ENCODE results near the gene BTBD19.

The BTBD19 gene

DNA sequence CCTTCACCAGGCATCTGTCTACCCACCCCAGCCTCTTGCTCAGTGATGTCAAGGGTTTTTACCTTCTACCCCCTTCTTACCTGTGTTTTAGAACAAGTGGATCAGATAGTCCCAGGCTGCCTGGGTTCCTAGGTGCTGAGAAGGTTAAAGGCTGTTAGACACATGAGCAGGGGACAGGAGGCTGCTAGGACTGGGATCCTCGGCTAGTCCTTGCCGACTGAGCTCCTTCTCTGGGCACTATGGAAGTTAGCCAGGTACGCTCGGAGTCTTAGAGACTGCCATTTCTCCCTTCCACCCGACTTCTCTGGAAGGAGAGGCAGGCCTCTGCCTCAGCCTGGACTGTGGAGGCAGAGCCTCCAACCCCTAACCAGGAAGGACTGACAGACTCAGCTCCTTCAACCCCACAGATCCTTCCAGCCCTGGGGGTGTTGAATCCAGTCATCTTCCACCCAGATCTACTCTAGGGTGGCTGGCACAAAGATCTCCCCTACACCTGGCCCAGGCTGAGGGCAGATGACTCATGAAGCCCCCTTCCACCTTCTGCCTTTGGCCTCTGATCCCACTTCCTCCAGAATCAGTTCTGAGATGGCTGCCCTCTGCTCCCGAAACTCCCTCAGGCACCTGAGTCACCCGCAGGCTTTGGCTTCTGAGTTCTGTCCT, 1.5 kb upstream of the BTBD19 start, which contains the start of gene DYNLT4:
Gene DYNLT4 (minus strand): TSS at position 648 of the 660 bp plus-strand sequence. CDS start 683 bp downstream, outside the sequence.
- peaks cover 2% of the 10 kb centered on the region for H3K79me1 ChIP-seq (ENCODE audit: low read depth, low read length)
- H3K4me2 ChIP-seq (ENCODE audit: insufficient read depth, low read length, poor library complexity, severe bottlenecking): peak within 1 kb of the TSS; percentile 64
- H2BK120ac ChIP-seq (ENCODE audit: low read depth, low read length): peak within 1 kb of the TSS; percentile 58
- DNase-seq (ENCODE audit: low spot score): no peak
- H2BK5ac ChIP-seq (ENCODE audit: low read length): peak within 1 kb of the TSS; percentile 88
- peaks cover 22 to 41% of the 10 kb centered on the region in 2 donors for H3K36me3 ChIP-seq (replicated peaks in 1 of 2; ENCODE audit: control insufficient read depth in 2 of 2, insufficient read depth in 2 of 2, low read length in 2 of 2)
- H3K18ac ChIP-seq (ENCODE audit: low read length): peak within 1 kb of the TSS; percentile 98
- H2AFZ ChIP-seq (ENCODE audit: low read length): peak within 1 kb of the TSS; percentile 78
- H2BK12ac ChIP-seq (ENCODE audit: low read length): peak within 1 kb of the TSS; percentile 53
- H2BK15ac ChIP-seq (ENCODE audit: low read length): peak within 1 kb of the TSS; percentile 26
- no peak within 1 kb of the TSS for H3K14ac ChIP-seq (ENCODE audit: low read length)
- no peaks in the 10 kb centered on the region for H3K9me3 ChIP-seq (replicated peaks in 1 of 2; ENCODE audit: control insufficient read depth in 2 of 2, insufficient read depth in 1 of 2, low read depth in 1 of 2, low read length in 2 of 2)
- WGBS, 2 donors (ENCODE audit: extremely low coverage in 2 of 2, insufficient read length in 2 of 2, insufficient replicate concordance in 1 of 2): no CpG with 5 or more reads among the region's 7 CpGs
- H4K91ac ChIP-seq (ENCODE audit: low read depth, low read length, poor library complexity): peak within 1 kb of the TSS; percentile 41
- H2AK5ac ChIP-seq (ENCODE audit: low read depth, low read length): peak within 1 kb of the TSS; percentile 96
- H3K27me3 ChIP-seq (ENCODE audit: control insufficient read depth in 3 of 3, insufficient read depth in 3 of 3, low read depth in 1 of 3, low read length in 3 of 3): no peaks in the 10 kb centered on the region
- H4K8ac ChIP-seq (ENCODE audit: low read depth, low read length): no peak within 1 kb of the TSS
- H3K4me1 ChIP-seq (ENCODE audit: control insufficient read depth in 2 of 2, insufficient read depth in 1 of 2, low read depth in 1 of 2, low read length in 2 of 2): peaks cover 40 to 54% of the 10 kb centered on the region in 2 donors
- no peak within 1 kb of the TSS for H3K9ac ChIP-seq (ENCODE audit: low read depth, low read length, poor library complexity)
- peak within 1 kb of the TSS in 1 of 2 donors; percentile 47 for H3K4me3 ChIP-seq (ENCODE audit: low read length in 2 of 2)
- H3K27ac ChIP-seq (replicated peaks; ENCODE audit: low read length): peak within 1 kb of the TSS; percentile 93
- H3K4ac ChIP-seq (ENCODE audit: low read length): peak within 1 kb of the TSS; percentile 97
- H3K23ac ChIP-seq (ENCODE audit: low read depth, low read length, poor library complexity): peak within 1 kb of the TSS; percentile 45

DNA sequence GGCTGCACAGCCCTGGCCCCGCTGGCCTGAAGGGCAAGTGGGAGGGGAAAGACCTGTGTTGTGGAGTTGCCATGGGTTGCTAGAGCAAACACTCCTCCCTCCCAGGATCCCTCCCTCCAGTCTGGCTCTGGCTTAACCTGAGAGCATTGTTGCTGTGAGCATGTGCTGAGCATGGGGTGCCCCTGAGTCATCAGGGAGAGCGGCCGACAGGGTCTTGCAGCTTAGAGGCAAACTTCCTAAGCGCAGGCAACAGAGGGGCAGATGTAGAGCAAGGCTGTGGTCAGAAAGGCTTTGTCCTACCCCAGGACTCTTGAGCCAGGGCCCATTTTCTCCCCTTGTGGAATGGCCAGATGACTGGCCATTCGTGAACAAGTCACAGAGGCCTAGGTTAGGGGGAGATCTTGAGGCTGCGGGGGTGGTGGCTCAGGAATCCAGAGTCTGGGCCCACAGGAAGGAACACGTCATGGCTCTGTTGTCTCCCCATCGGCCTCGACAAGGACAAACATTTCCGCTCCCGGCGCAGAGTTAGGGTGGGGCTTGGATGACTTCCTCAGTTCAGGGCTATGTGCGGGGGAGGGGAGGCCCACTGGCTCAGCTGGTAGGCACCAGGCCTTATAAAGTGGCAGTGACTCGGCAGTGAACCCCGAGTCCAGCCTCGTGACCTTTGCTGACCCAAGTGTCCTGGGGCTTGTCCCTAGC, 810 bp upstream of the BTBD19 start:
- peak overlapping the region; percentile 45 for H3K23ac ChIP-seq (ENCODE audit: low read depth, low read length, poor library complexity)
- peak overlapping the region; percentile 41 for H4K91ac ChIP-seq (ENCODE audit: low read depth, low read length, poor library complexity)
- H3K4me1 ChIP-seq (ENCODE audit: control insufficient read depth in 2 of 2, insufficient read depth in 1 of 2, low read depth in 1 of 2, low read length in 2 of 2): peaks cover 35 to 51% of the 10 kb centered on the region in 2 donors
- no peak overlapping the region for H4K8ac ChIP-seq (ENCODE audit: low read depth, low read length)
- peak; percentile 90 for DNase-seq (ENCODE audit: low spot score)
- H3K4me3 ChIP-seq (ENCODE audit: low read length in 2 of 2): peak overlapping the region in 1 of 2 donors; percentile 47
- H3K36me3 ChIP-seq (replicated peaks in 1 of 2; ENCODE audit: control insufficient read depth in 2 of 2, insufficient read depth in 2 of 2, low read length in 2 of 2): peaks cover 22 to 41% of the 10 kb centered on the region in 2 donors
- no CpG with 5 or more reads among the region's 16 CpGs for WGBS, 2 donors (ENCODE audit: extremely low coverage in 2 of 2, insufficient read length in 2 of 2, insufficient replicate concordance in 1 of 2)
- peak overlapping the region; percentile 51 for H2BK12ac ChIP-seq (ENCODE audit: low read length)
- H3K9ac ChIP-seq (ENCODE audit: low read depth, low read length, poor library complexity): no peak overlapping the region
- H2AFZ ChIP-seq (ENCODE audit: low read length): peak overlapping the region; percentile 78
- H2BK15ac ChIP-seq (ENCODE audit: low read length): peak overlapping the region; percentile 26
- no peak overlapping the region for H3K14ac ChIP-seq (ENCODE audit: low read length)
- no peak overlapping the region for H3K4ac ChIP-seq (ENCODE audit: low read length)
- peak overlapping the region; percentile 98 for H3K18ac ChIP-seq (ENCODE audit: low read length)
- H3K27me3 ChIP-seq (ENCODE audit: control insufficient read depth in 3 of 3, insufficient read depth in 3 of 3, low read depth in 1 of 3, low read length in 3 of 3): no peaks in the 10 kb centered on the region
- H2AK5ac ChIP-seq (ENCODE audit: low read depth, low read length): peak overlapping the region; percentile 96
- peak overlapping the region; percentile 64 for H3K4me2 ChIP-seq (ENCODE audit: insufficient read depth, low read length, poor library complexity, severe bottlenecking)
- H3K9me3 ChIP-seq (replicated peaks in 1 of 2; ENCODE audit: control insufficient read depth in 2 of 2, insufficient read depth in 1 of 2, low read depth in 1 of 2, low read length in 2 of 2): no peaks in the 10 kb centered on the region
- H3K27ac ChIP-seq (replicated peaks; ENCODE audit: low read length): peak overlapping the region; percentile 93
- peak overlapping the region; percentile 88 for H2BK5ac ChIP-seq (ENCODE audit: low read length)
- H3K79me1 ChIP-seq (ENCODE audit: low read depth, low read length): peaks cover 2% of the 10 kb centered on the region
- peak overlapping the region; percentile 58 for H2BK120ac ChIP-seq (ENCODE audit: low read depth, low read length)

DNA sequence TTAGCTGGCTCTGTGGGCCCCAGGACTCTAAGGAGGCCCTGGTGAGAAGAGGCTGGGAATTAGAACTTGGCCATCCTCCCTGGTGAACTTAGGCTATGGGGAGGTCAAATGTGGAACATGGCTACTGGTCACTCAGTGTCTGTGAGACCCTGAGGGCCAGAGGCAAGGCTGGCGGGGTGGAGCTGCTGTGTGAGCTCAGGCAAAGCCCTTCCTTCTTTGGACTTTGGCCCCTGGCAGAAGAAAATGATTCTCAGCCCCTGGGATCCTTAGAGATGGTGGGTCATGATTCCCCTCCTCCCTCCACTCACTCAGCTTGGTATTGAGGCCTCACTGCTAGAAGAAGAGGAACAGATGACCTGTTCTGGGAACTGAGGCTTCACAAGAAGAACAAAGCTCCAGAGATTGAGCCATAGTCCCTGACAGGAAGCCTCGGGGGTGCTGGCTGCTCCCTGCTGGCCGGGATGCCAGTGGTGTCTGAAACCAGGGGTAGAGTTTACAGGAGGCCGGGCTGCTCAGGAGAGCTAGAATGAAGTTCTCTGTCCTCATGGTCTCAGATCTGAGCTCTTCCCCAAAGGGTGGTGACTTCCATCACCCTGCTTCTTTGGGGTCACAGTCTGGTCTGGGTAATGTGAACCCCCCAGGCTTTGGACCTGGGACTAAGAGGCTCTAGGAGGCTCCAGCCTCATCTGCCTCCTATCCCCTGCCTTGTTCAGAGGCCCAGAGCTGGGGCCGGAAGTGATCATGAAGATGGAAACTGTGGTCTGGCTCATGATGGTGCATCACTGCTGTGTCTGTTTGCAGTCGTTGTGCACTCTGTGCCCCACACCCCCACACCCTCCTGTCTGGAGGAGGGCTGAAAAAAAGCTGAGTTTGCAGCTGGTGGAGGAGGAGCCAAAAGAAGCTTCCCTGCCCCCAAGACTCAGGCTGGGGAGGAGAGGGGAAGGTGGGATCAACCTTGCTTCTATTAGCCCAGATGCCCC, 905 bp downstream of the BTBD19 start:
- Histone ChIP-seq H3K4me3 (ENCODE audit: low read length in 2 of 2) (peak overlapping the region in 1 of 2 donors; percentile 47), H3K4me1 (ENCODE audit: control insufficient read depth in 2 of 2, insufficient read depth in 1 of 2, low read depth in 1 of 2, low read length in 2 of 2) (peaks cover 28 to 43% of the 10 kb centered on the region in 2 donors), H4K8ac (ENCODE audit: low read depth, low read length) (no peak overlapping the region), H3K79me1 (ENCODE audit: low read depth, low read length) (peaks cover 3% of the 10 kb centered on the region), H2AK5ac (ENCODE audit: low read depth, low read length) (peak overlapping the region; percentile 26), H3K18ac (ENCODE audit: low read length) (peak overlapping the region; percentile 93), H3K9me3 (replicated peaks in 1 of 2; ENCODE audit: control insufficient read depth in 2 of 2, insufficient read depth in 1 of 2, low read depth in 1 of 2, low read length in 2 of 2) (no peaks in the 10 kb centered on the region), H3K9ac (ENCODE audit: low read depth, low read length, poor library complexity) (peak overlapping the region; percentile 75), H2BK120ac (ENCODE audit: low read depth, low read length) (peak overlapping the region; percentile 4), H2BK5ac (ENCODE audit: low read length) (peak overlapping the region; percentile 88), H3K4ac (ENCODE audit: low read length) (no peak overlapping the region), H2BK15ac (ENCODE audit: low read length) (peak overlapping the region; percentile 52), H3K4me2 (ENCODE audit: insufficient read depth, low read length, poor library complexity, severe bottlenecking) (peak overlapping the region; percentile 64), H3K27ac (replicated peaks; ENCODE audit: low read length) (peak overlapping the region; percentile 86), H2AFZ (ENCODE audit: low read length) (peak overlapping the region; percentile 45), H3K36me3 (replicated peaks in 1 of 2; ENCODE audit: control insufficient read depth in 2 of 2, insufficient read depth in 2 of 2, low read length in 2 of 2) (peaks cover 11 to 25% of the 10 kb centered on the region in 2 donors), H3K23ac (ENCODE audit: low read depth, low read length, poor library complexity) (no peak overlapping the region), H3K27me3 (ENCODE audit: control insufficient read depth in 3 of 3, insufficient read depth in 3 of 3, low read depth in 1 of 3, low read length in 3 of 3) (peaks cover 0 to 4% (median 0%) of the 10 kb centered on the region in 3 experiments), H4K91ac (ENCODE audit: low read depth, low read length, poor library complexity) (no peak overlapping the region), H2BK12ac (ENCODE audit: low read length) (peak overlapping the region; percentile 84), H3K14ac (ENCODE audit: low read length) (no peak overlapping the region)
- no peak for DNase-seq (ENCODE audit: low spot score)
- no CpG with 5 or more reads among the region's 6 CpGs for WGBS, 2 donors (ENCODE audit: extremely low coverage in 2 of 2, insufficient read length in 2 of 2, insufficient replicate concordance in 1 of 2)
